H9 (cell line): ENCODE data around the gene TBXAS1. TPM values are rescaled to one million over a fixed set of nuclear protein-coding genes. Genes with fewer than 3 reads are reported as not detected.

ENCODE experiments used
- DNase-seq: peaks from one replicate; pipeline ENCODE4 v3.0.0-alpha.2; 2017
- H2AFZ ChIP-seq: one replicate; pipeline ENCODE4 v1.6.1; 2013; ENCODE audit warnings: mild to moderate bottlenecking, low read length, control low read depth, moderate library complexity
- H2AK5ac ChIP-seq: 2 replicates; pipeline ENCODE4 v1.6.1; 2013; ENCODE audit warnings: low read length, control low read depth, mixed read lengths; ENCODE audit not compliant: insufficient read length
- H2BK120ac ChIP-seq: one replicate; pipeline ENCODE4 v1.6.1; 2013; ENCODE audit warnings: low read depth, mild to moderate bottlenecking, low read length, control low read depth, inconsistent platforms; ENCODE audit not compliant: poor library complexity, severe bottlenecking
- H2BK12ac ChIP-seq: 2 replicates; pipeline ENCODE4 v1.6.1; 2013; ENCODE audit warnings: low read length, control low read depth, mixed read lengths, low read depth; ENCODE audit not compliant: insufficient read length
- H2BK15ac ChIP-seq: 2 replicates; pipeline ENCODE4 v1.6.1; 2013; ENCODE audit warnings: low read depth, low read length, control low read depth
- H2BK20ac ChIP-seq: one replicate; pipeline ENCODE4 v1.6.1; 2013; ENCODE audit warnings: low read depth, mild to moderate bottlenecking, low read length, control low read depth, inconsistent platforms; ENCODE audit not compliant: poor library complexity, severe bottlenecking
- H2BK5ac ChIP-seq: 2 replicates; pipeline ENCODE4 v1.6.1; 2013; ENCODE audit warnings: low read length, control low read depth, mixed read lengths; ENCODE audit not compliant: insufficient read length
- H3K14ac ChIP-seq: 2 replicates; pipeline ENCODE4 v1.6.1; 2013; ENCODE audit warnings: low read length, control low read depth; ENCODE audit not compliant: insufficient read depth
- H3K18ac ChIP-seq: 2 replicates; pipeline ENCODE4 v1.6.1; 2013; ENCODE audit warnings: low read depth, mild to moderate bottlenecking, mixed read lengths, low read length, control low read depth; ENCODE audit not compliant: insufficient read length
- H3K23ac ChIP-seq: 2 replicates; pipeline ENCODE4 v1.6.1; 2013; ENCODE audit warnings: low read length, control low read depth, mixed read lengths, low read depth; ENCODE audit not compliant: insufficient read length
- H3K23me2 ChIP-seq: 2 replicates; pipeline ENCODE4 v1.6.1; 2013; ENCODE audit warnings: low read depth, mild to moderate bottlenecking, mixed read lengths, low read length, control low read depth; ENCODE audit not compliant: insufficient read length, poor library complexity, severe bottlenecking
- H3K27ac ChIP-seq: 2 replicates; pipeline ENCODE4 v1.5.1; 2013; ENCODE audit warnings: low read length, control low read depth, mixed read lengths, low read depth; ENCODE audit not compliant: insufficient read length
- H3K27me3 ChIP-seq: 2 replicates; pipeline ENCODE4 v1.6.1; 2013; ENCODE audit warnings: low read length, control low read depth, inconsistent platforms; ENCODE audit not compliant: insufficient read depth
- H3K4ac ChIP-seq: 2 replicates; pipeline ENCODE4 v1.6.1; 2013; ENCODE audit warnings: low read depth, mild to moderate bottlenecking, control low read depth, inconsistent platforms, low read length, moderate library complexity
- H3K4me1 ChIP-seq: 2 replicates; pipeline ENCODE4 v1.6.1; 2013; ENCODE audit warnings: low read length, control low read depth, inconsistent platforms; ENCODE audit not compliant: insufficient read depth
- H3K4me2 ChIP-seq: 2 replicates; pipeline ENCODE4 v1.6.1; 2013; ENCODE audit warnings: low read length, control low read depth, mixed read lengths; ENCODE audit not compliant: insufficient read length, insufficient read depth
- H3K56ac ChIP-seq: 2 replicates; pipeline ENCODE4 v1.6.1; 2013; ENCODE audit warnings: low read depth, mild to moderate bottlenecking, mixed read lengths, low read length, control low read depth; ENCODE audit not compliant: insufficient read length
- H3K79me1 ChIP-seq: 2 replicates; pipeline ENCODE4 v1.6.1; 2013; ENCODE audit warnings: low read depth, mild to moderate bottlenecking, moderate library complexity, low read length, control low read depth, inconsistent platforms; ENCODE audit not compliant: insufficient read depth, poor library complexity, severe bottlenecking
- H3K79me2 ChIP-seq: 2 replicates; pipeline ENCODE4 v1.6.1; 2013; ENCODE audit warnings: low read length, control low read depth, inconsistent platforms; ENCODE audit not compliant: insufficient read depth
- H3K9ac ChIP-seq: 2 replicates; pipeline ENCODE4 v1.6.1; 2013; ENCODE audit warnings: low read length, control low read depth, mixed read lengths; ENCODE audit not compliant: insufficient read length; ENCODE audit errors: extremely low read depth
- H3K9me3 ChIP-seq: one replicate; pipeline ENCODE4 v1.6.1; 2013; ENCODE audit warnings: low read depth, low read length, inconsistent platforms; ENCODE audit not compliant: control insufficient read depth
- H3T11ph ChIP-seq: one replicate; pipeline ENCODE4 v1.6.1; 2013; ENCODE audit warnings: mild to moderate bottlenecking, low read length, control low read depth, inconsistent platforms
- H4K20me1 ChIP-seq: one replicate; pipeline ENCODE4 v1.6.1; 2013; ENCODE audit not compliant: control insufficient read depth, insufficient read length, insufficient read depth
- H4K5ac ChIP-seq: 2 replicates; pipeline ENCODE4 v1.6.1; 2013; ENCODE audit warnings: low read depth, mild to moderate bottlenecking, mixed read lengths, low read length, control low read depth; ENCODE audit not compliant: insufficient read length
- H4K8ac ChIP-seq: replicated peaks from 2 replicates; pipeline ENCODE4 v1.6.1; 2013; ENCODE audit warnings: low read length, control low read depth, mixed read lengths, low read depth; ENCODE audit not compliant: insufficient read length
- H4K91ac ChIP-seq: 2 replicates; pipeline ENCODE4 v1.6.1; 2013; ENCODE audit warnings: low read depth, mild to moderate bottlenecking, moderate library complexity, mixed read lengths, low read length, control low read depth; ENCODE audit not compliant: insufficient read length
- H3K27ac Mint-ChIP-seq, 3 experiments: 2 replicates in 2 of 3; 3 replicates in 1 of 3; pipeline ENCODE4 v1.8.0; 2020 to 2021; ENCODE audit warnings: mixed read lengths in 3 of 3, mild to moderate bottlenecking in 1 of 3, moderate library complexity in 1 of 3
- H3K27me3 Mint-ChIP-seq: 2 replicates; pipeline ENCODE4 v1.8.0; 2021; ENCODE audit warnings: low read depth, mild to moderate bottlenecking, moderate library complexity, mixed read lengths
- H3K36me3 Mint-ChIP-seq, 3 experiments: 2 replicates in 2 of 3; 3 replicates in 1 of 3; pipeline ENCODE4 v1.8.0; 2020 to 2021; ENCODE audit warnings: low read depth in 3 of 3, mixed read lengths in 3 of 3; ENCODE audit not compliant: insufficient read depth in 1 of 3
- H3K4me1 Mint-ChIP-seq, 2 experiments: 2 replicates each; pipeline ENCODE4 v1.8.0; 2020; ENCODE audit warnings: mixed read lengths in 2 of 2
- H3K4me3 Mint-ChIP-seq, 2 experiments: 2 replicates in 1 of 2; 3 replicates in 1 of 2; pipeline ENCODE4 v1.8.0; 2020 to 2021; ENCODE audit warnings: mild to moderate bottlenecking in 2 of 2, mixed read lengths in 2 of 2, moderate library complexity in 1 of 2
- H3K9me3 Mint-ChIP-seq, 2 experiments: 2 replicates in 1 of 2; 3 replicates in 1 of 2; pipeline ENCODE4 v1.8.0; 2020; ENCODE audit warnings: mild to moderate bottlenecking in 2 of 2, mixed read lengths in 2 of 2, moderate library complexity in 1 of 2
- WGBS: extraction: QIAGEN DNeasy Blood & Tissue Kit; methylation state at CpG from one replicate; pipeline ENCODE4 v1.1.7; 2013; ENCODE audit warnings: missing lambda C conversion rate, low lambda C conversion rate, mixed read lengths; ENCODE audit not compliant: insufficient read length; ENCODE audit errors: extremely low coverage; 5-methylcytosine and 5-hydroxymethylcytosine counted together
- total RNA-seq: library from RNA; stranded (reverse); gene quantifications from 2 replicates; pipeline ENCODE4 v1.2.1, GENCODE V29; 2021
- TF ChIP-seq, protein P1 (sequence below): fragments of 200-600 bp; sonication (generic); conservative IDR thresholded peaks from 3 replicates; pipeline ENCODE4 v1.8.0; 2021; ENCODE audit warnings: antibody characterized with exemption, mild to moderate bottlenecking

Gene TBXAS1
- total RNA-seq, 1 experiment from 2014 or later: 0.39 TPM

DNA sequence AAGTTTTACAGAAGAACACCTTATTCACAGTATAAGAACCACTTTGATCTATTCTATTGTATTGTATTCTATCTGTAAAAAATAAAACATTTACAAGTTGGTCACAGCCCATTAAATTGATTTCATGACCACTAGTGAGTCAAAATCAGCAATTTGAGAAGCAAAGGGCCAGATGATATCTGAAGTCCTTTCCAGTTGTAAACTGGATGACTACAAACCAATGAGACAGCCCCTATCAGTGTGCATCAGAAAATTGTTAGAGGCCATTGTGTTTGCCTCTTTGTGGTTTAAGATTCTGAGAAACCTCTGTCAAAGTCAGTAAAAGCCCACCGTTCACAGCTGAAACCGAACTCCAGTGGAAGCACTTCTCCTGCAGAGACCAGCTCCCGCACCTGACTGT lies 54.8 kb downstream of the TBXAS1 start:
- TF ChIP-seq, protein P1, sequence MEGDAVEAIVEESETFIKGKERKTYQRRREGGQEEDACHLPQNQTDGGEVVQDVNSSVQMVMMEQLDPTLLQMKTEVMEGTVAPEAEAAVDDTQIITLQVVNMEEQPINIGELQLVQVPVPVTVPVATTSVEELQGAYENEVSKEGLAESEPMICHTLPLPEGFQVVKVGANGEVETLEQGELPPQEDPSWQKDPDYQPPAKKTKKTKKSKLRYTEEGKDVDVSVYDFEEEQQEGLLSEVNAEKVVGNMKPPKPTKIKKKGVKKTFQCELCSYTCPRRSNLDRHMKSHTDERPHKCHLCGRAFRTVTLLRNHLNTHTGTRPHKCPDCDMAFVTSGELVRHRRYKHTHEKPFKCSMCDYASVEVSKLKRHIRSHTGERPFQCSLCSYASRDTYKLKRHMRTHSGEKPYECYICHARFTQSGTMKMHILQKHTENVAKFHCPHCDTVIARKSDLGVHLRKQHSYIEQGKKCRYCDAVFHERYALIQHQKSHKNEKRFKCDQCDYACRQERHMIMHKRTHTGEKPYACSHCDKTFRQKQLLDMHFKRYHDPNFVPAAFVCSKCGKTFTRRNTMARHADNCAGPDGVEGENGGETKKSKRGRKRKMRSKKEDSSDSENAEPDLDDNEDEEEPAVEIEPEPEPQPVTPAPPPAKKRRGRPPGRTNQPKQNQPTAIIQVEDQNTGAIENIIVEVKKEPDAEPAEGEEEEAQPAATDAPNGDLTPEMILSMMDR: no peak
- H4K20me1 ChIP-seq: no peaks in the 10 kb centered on the region
- no peak for DNase-seq
- Mint-ChIP-seq H3K4me1 (peaks cover 5 to 6% of the 10 kb centered on the region in 2 experiments; a peak in 3 of 4 replicates), H3K4me3 (no peak overlapping the region), H3K36me3 (no peaks in the 10 kb centered on the region), H3K27me3 (no peaks in the 10 kb centered on the region; the same call in 1 of the 2 replicates), H3K27ac (no peak overlapping the region), H3K9me3 (peaks cover 0 to 1% of the 10 kb centered on the region in 2 experiments; a peak in 2 of 5 replicates)
- H3K18ac ChIP-seq: no peak overlapping the region
- H4K91ac ChIP-seq: no peak overlapping the region
- H3K14ac ChIP-seq: no peak overlapping the region
- no peaks in the 10 kb centered on the region for H3K23me2 ChIP-seq
- H3K9ac ChIP-seq: no peak overlapping the region
- no peak overlapping the region for H2BK12ac ChIP-seq
- H4K5ac ChIP-seq: no peak overlapping the region
- H3K56ac ChIP-seq: no peak overlapping the region
- H4K8ac ChIP-seq: no peak overlapping the region
- no peaks in the 10 kb centered on the region for H3K4me1 ChIP-seq
- H3K27me3 ChIP-seq: no peaks in the 10 kb centered on the region
- H2AFZ ChIP-seq: no peak overlapping the region
- H3K4ac ChIP-seq: no peak overlapping the region
- no peaks in the 10 kb centered on the region for H3K79me1 ChIP-seq
- no peaks in the 10 kb centered on the region for H3K9me3 ChIP-seq
- no peak overlapping the region for H2BK15ac ChIP-seq
- no peak overlapping the region for H3K4me2 ChIP-seq
- H2BK5ac ChIP-seq: no peak overlapping the region
- no peak overlapping the region for H3T11ph ChIP-seq
- no peak overlapping the region for H3K27ac ChIP-seq
- no peak overlapping the region for H2BK20ac ChIP-seq
- WGBS: no CpG with 5 or more reads among the region's 3 CpGs
- H3K23ac ChIP-seq: no peak overlapping the region
- H2AK5ac ChIP-seq: no peak overlapping the region
- no peaks in the 10 kb centered on the region for H3K79me2 ChIP-seq
- no peak overlapping the region for H2BK120ac ChIP-seq
